Activated T-helper 2 cell treated with anti-CD3 and anti-CD28 coated beads, Interferon-gamma antibody, Interleukin-2, Interleukin-4, amounts not matched to agents 10 μg/mL and 5 μg/mL and 100 μg/mL, durations not matched to agents 14 hours and 24 hours and 36 hours (primary cell): ENCODE data around the gene ARHGDIB. TPM values are rescaled to one million over a fixed set of nuclear protein-coding genes. Genes with fewer than 3 reads are reported as not detected.

ENCODE experiments used
- DNase-seq: peaks from one replicate; pipeline ENCODE4 v3.0.0; 2021; ENCODE audit warnings: low spot score
- H3K27ac Mint-ChIP-seq: one replicate; pipeline ENCODE4 v1.8.0; 2021; ENCODE audit warnings: mixed read lengths
- H3K27me3 Mint-ChIP-seq: one replicate; pipeline ENCODE4 v1.8.0; 2021; ENCODE audit warnings: low read depth, mixed read lengths
- H3K36me3 Mint-ChIP-seq: one replicate; pipeline ENCODE4 v1.8.0; 2021; ENCODE audit warnings: low read depth, mixed read lengths
- H3K4me1 Mint-ChIP-seq: one replicate; pipeline ENCODE4 v1.8.0; 2021; ENCODE audit warnings: low read depth, mixed read lengths
- H3K4me3 Mint-ChIP-seq: one replicate; pipeline ENCODE4 v1.8.0; 2021; ENCODE audit warnings: low read depth, mild to moderate bottlenecking, moderate library complexity, mixed read lengths
- H3K9me3 Mint-ChIP-seq: one replicate; pipeline ENCODE4 v1.8.0; 2021; ENCODE audit warnings: mixed read lengths
- intact Hi-C: fragments of 100-400 bp; cut with micrococcal nuclease; formaldehyde crosslinking; loops from one replicate; pipeline ENCODE4 v1.15.1; 2023
- total RNA-seq: library from RNA; stranded (reverse); gene quantifications from 2 replicates; pipeline ENCODE4 v1.2.3, GENCODE V29; 2022

ARHGDIB gene
- total RNA-seq, 1 donor from 2014 or later, result 561 TPM

DNA sequence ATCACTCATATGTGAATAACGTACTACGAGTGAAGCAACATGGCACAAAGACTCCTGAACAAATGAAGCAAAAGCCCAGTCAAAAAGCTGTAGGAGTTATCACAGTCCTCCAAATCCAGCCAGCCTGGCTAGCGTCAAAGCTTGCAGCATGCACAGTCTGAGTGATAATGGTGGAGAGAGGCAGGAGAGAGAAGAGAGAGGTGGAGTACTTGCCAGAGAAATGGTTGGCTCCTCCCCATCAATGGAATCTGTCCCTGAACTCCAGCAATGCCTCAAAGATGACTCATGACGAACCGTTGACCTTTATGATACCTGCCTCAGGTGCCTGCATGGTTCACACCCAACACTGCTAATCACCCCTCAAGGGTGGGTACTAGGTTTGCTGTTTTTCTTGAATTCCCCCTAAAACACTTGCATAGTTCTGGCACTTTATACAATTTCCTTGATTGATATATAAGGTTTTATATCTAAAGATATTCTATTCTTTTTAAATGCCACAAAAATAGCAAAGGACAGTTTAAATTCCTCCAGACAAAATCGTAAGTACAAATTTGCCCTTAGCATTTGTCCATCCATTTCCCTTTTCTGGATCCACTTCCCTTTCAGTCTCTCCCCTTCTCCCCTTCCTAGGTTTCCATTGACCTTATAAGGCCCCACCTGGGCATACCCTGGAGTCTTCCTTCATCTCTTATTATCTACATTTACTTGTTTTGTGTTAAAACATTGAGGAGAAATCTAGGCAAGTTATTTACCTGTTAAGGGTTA is 10.2 kb downstream of the ARHGDIB start:
- H3K9me3 Mint-ChIP-seq, result no peaks in the 10 kb centered on the region
- peaks cover 74% of the 10 kb centered on the region for H3K4me1 Mint-ChIP-seq
- no peaks in the 10 kb centered on the region for H3K27me3 Mint-ChIP-seq
- peak overlapping the region; percentile 98 for H3K27ac Mint-ChIP-seq
- peaks cover 71% of the 10 kb centered on the region for H3K36me3 Mint-ChIP-seq
- peak overlapping the region; percentile 77 for H3K4me3 Mint-ChIP-seq
- DNase-seq, result no peak
- intact Hi-C loops, result loop anchor here (1.0 to 5.0 kb wide), 4 partner anchors 41 to 611 kb away; partner anchors contain the start of gene ATF7IP

DNA sequence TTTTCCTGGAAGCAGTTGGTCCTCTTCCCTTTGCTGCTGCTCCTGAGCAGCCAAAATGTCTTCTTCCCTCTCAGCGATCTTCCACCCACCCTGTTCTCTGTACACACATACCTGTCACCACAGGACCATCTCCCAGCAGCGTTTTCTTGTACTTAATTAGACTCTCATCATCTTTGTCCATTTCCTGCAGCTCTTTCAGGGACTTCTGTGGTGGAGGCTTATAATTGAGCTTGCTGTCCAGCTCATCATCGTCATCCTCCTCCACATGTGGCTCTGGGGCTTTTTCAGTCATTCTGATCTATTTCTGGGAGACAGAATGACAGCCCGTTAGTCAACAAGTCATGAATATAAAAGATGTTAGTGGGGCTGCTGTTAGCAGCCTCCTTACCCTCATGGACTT is 11.0 kb downstream of the ARHGDIB start:
- intact Hi-C loops, result loop anchor here (1.0 to 5.0 kb wide), 4 partner anchors 40 to 612 kb away; partner anchors contain the start of gene ATF7IP
- Mint-ChIP-seq H3K4me3 (peak overlapping the region; percentile 73), H3K36me3 (peaks cover 74% of the 10 kb centered on the region), H3K27ac (peak overlapping the region; percentile 98), H3K4me1 (peaks cover 76% of the 10 kb centered on the region), H3K9me3 (no peaks in the 10 kb centered on the region), H3K27me3 (no peaks in the 10 kb centered on the region)
- no peak for DNase-seq

DNA sequence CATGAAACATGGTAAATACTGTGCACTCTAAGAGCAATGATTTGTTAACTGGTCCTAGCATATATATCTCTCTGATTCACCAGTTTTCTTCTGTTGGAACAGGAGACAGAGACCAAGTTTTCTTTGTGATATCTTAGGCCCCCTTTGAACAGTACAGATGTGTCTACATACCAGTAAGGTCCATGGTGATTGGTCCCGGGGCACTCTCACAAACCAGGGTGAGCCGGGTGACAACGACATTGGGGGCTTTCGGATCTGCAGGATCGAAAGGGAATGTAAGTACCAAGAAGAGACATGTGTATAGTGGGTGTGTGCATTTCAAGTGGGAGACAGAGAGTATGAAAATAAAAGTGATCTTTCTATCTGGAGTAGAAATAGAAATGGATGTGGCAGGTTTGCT is 11.8 kb downstream of the ARHGDIB start:
- DNase-seq, result no peak

GRCh38 chr12:14948672-14949071 is 12.7 kb downstream of the ARHGDIB start:
- Mint-ChIP-seq H3K36me3 (peaks cover 79% of the 10 kb centered on the region), H3K4me1 (peaks cover 71% of the 10 kb centered on the region), H3K9me3 (no peaks in the 10 kb centered on the region), H3K27me3 (no peaks in the 10 kb centered on the region), H3K27ac (peak overlapping the region; percentile 98), H3K4me3 (peak overlapping the region; percentile 73)
- peak; percentile 62 for DNase-seq
- intact Hi-C loops, result loop anchor here (1.0 to 5.0 kb wide), 3 partner anchors 13 to 177 kb away; partner anchors contain the start of gene ARHGDIB

More for the DNA sequence above, 11.8 kb downstream of the ARHGDIB start:
- Mint-ChIP-seq H3K9me3 (no peaks in the 10 kb centered on the region), H3K4me3 (peak overlapping the region; percentile 73), H3K27me3 (no peaks in the 10 kb centered on the region), H3K36me3 (peaks cover 82% of the 10 kb centered on the region), H3K27ac (peak overlapping the region; percentile 98), H3K4me1 (peaks cover 79% of the 10 kb centered on the region)
- intact Hi-C loops, result loop anchor here (1.0 to 5.0 kb wide), 5 partner anchors 33 to 613 kb away; partner anchors contain the start of gene ATF7IP

GRCh38 chr12:14946861-14947260 is 14.5 kb downstream of the ARHGDIB start:
- Mint-ChIP-seq H3K4me1 (peaks cover 59% of the 10 kb centered on the region), H3K4me3 (peak overlapping the region; percentile 20), H3K9me3 (no peaks in the 10 kb centered on the region), H3K27ac (peak overlapping the region; percentile 98), H3K27me3 (no peaks in the 10 kb centered on the region), H3K36me3 (peaks cover 81% of the 10 kb centered on the region)
- intact Hi-C loops, result loop anchor here (5.0 kb wide), 1 partner anchor 35 kb away; no protein-coding TSS in a partner anchor
- no peak for DNase-seq

DNA sequence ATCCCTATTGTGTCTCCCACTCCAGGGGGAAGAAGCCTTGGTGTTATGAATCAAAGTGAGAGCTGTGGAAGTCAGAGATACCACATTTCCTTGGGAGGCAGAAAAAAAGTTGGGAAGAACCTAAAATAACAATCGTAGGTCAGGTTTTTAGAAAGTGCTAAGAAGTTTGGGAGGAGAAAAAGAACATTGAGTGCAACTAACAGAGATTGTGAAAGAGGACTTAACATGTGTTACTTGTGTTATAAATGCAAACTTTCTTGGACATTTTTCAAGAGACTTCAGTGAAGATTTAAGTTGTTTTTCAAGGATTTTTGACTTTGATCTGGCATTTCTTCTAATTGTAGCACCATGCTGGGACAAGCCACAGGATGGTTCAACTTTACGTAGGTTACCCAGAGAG is 15.2 kb downstream of the ARHGDIB start:
- DNase-seq, result no peak
- Mint-ChIP-seq H3K36me3 (peaks cover 81% of the 10 kb centered on the region), H3K27ac (peak overlapping the region; percentile 27), H3K9me3 (no peaks in the 10 kb centered on the region), H3K4me1 (peaks cover 54% of the 10 kb centered on the region), H3K27me3 (no peaks in the 10 kb centered on the region), H3K4me3 (no peak overlapping the region)
- intact Hi-C loops, result loop anchor here (5.0 kb wide), 1 partner anchor 36 kb away; no protein-coding TSS in a partner anchor

GRCh38 chr12:14942196-14942931 is 19.0 kb downstream of the ARHGDIB start:
- H3K9me3 Mint-ChIP-seq, result no peaks in the 10 kb centered on the region
- no peak overlapping the region for H3K4me3 Mint-ChIP-seq
- H3K36me3 Mint-ChIP-seq, result peaks cover 74% of the 10 kb centered on the region
- DNase-seq, result no peak
- H3K4me1 Mint-ChIP-seq, result peaks cover 37% of the 10 kb centered on the region
- H3K27me3 Mint-ChIP-seq, result no peaks in the 10 kb centered on the region
- intact Hi-C loops, result no loop called here
- H3K27ac Mint-ChIP-seq, result peak overlapping the region; percentile 67

DNA sequence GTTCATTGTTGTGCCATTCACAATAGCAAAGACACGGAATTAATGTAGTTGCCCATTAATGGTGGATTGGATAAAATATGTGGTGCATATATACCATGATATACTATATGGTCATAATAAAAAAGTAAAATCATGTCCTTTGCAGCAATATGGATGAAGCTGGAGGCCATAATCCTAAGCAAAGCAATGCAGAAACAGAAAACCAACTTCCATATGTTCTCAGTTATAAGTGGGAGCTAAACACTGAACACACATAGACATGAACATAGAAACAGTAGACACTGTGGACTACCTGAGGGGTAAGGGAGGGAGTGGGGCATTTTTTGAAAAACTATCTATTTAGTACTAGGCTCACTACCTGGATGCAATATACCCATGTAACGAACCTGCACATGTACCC is 20.0 kb downstream of the ARHGDIB start:
- H3K4me1 Mint-ChIP-seq, result peaks cover 29% of the 10 kb centered on the region
- no peak overlapping the region for H3K4me3 Mint-ChIP-seq
- no peaks in the 10 kb centered on the region for H3K9me3 Mint-ChIP-seq
- DNase-seq, result no peak
- H3K36me3 Mint-ChIP-seq, result peaks cover 72% of the 10 kb centered on the region
- H3K27ac Mint-ChIP-seq, result no peak overlapping the region
- no peaks in the 10 kb centered on the region for H3K27me3 Mint-ChIP-seq
- intact Hi-C loops, result no loop called here

- no peak for DNase-seq
- H3K27ac Mint-ChIP-seq, result peak within 1 kb of the TSS; percentile 24
- no peak within 1 kb of the TSS for H3K4me3 Mint-ChIP-seq
- H3K9me3 Mint-ChIP-seq, result no peaks in the 10 kb centered on the region
- peaks cover 18% of the 10 kb centered on the region for H3K4me1 Mint-ChIP-seq
- peaks cover 69% of the 10 kb centered on the region for H3K36me3 Mint-ChIP-seq
- intact Hi-C loops, result no loop called here
- no peaks in the 10 kb centered on the region for H3K27me3 Mint-ChIP-seq
These were observed 23.1 kb downstream of the ARHGDIB start, which contains the start of gene ERP27 for GRCh38 chr12:14938301-14938700. Gene ERP27 (minus strand): TSS chr12:14938537. CDS start chr12:14938508, 29 bp downstream.

DNA sequence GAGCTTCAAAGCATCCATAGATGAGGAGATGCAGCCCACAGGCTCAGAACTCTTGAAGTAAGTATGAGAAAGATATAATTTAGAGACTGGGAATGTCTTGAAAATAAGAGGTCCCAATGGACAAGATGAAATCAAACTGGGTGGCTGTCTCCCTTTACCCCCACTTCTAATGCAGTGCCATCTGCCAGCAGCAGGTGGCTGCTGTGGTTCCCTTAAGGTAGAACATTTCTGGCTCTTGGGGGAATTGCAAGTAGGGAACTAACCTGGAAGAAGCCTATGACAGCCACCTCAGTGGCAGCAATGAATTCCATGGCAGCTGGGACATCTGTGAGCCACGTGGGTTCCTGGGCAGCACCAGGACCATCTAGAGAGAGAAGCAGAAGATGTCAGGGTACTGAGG is 23.7 kb downstream of the ARHGDIB start:
- intact Hi-C loops, result loop anchor here (2.0 kb wide), 1 partner anchor 57 kb away; no protein-coding TSS in a partner anchor
- Mint-ChIP-seq H3K4me1 (peaks cover 18% of the 10 kb centered on the region), H3K27me3 (no peaks in the 10 kb centered on the region), H3K4me3 (no peak overlapping the region), H3K27ac (no peak overlapping the region), H3K9me3 (no peaks in the 10 kb centered on the region), H3K36me3 (peaks cover 73% of the 10 kb centered on the region)
- DNase-seq, result no peak

DNA sequence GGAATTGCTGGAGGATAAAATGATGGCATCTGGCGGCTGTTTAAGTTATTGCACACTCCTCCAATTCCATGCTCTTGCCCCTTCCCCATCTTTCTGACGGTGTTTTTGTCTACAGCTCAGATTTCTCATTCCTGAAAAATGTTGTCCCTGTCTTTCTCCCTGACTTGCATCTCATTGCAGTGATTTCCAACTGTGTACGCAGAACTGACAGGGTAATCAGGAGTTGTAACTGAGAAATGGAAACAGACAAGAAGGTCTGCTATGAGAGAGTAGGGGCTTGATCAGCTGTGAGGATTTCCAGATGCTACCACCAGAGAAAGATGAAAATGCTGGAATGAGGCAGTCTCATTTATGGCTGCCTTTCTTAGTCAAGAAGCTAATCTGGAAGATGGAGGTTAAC is 24.4 kb downstream of the ARHGDIB start:
- peaks cover 16% of the 10 kb centered on the region for H3K4me1 Mint-ChIP-seq
- H3K27ac Mint-ChIP-seq, result no peak overlapping the region
- DNase-seq, result no peak
- no peak overlapping the region for H3K4me3 Mint-ChIP-seq
- intact Hi-C loops, result loop anchor here (2.0 kb wide), 1 partner anchor 58 kb away; no protein-coding TSS in a partner anchor
- peaks cover 73% of the 10 kb centered on the region for H3K36me3 Mint-ChIP-seq
- no peaks in the 10 kb centered on the region for H3K27me3 Mint-ChIP-seq
- H3K9me3 Mint-ChIP-seq, result no peaks in the 10 kb centered on the region

GRCh38 chr12:14936224-14936861 is 25.1 kb downstream of the ARHGDIB start:
- Mint-ChIP-seq H3K4me3 (no peak overlapping the region), H3K27me3 (no peaks in the 10 kb centered on the region), H3K9me3 (no peaks in the 10 kb centered on the region), H3K4me1 (peaks cover 13% of the 10 kb centered on the region), H3K27ac (no peak overlapping the region), H3K36me3 (peaks cover 72% of the 10 kb centered on the region)
- intact Hi-C loops, result loop anchor here (2.0 kb wide), 1 partner anchor 58 kb away; no protein-coding TSS in a partner anchor
- no peak for DNase-seq
